Caco-2 (cell line): Measurements from ENCODE around the gene PDZD2. TPM values are rescaled to one million over a fixed set of nuclear protein-coding genes. Genes with fewer than 3 reads are reported as not detected.

ENCODE experiments used
- BruUV-seq: library from RNA; stranded (reverse); fragments of 400-500 nt; replicated peaks from 2 replicates; lab custom pipeline; 2021; lab: Mats Ljungman, UMichigan
- CTCF ChIA-PET: fragments of 300-600 bp; sonication (Branson Sonifier 250); formaldehyde crosslinking; loops from one replicate; lab custom pipeline; 2022; ENCODE audit warnings: antibody characterized with exemption; lab: Charles Lee
- POLR2A ChIA-PET: fragments of 300-600 bp; sonication (Branson Sonifier 250); formaldehyde crosslinking; loops from one replicate; lab custom pipeline; 2022; ENCODE audit warnings: antibody characterized with exemption; lab: Charles Lee
- DNase-seq, 2 experiments: peaks; one replicate each; pipeline versions ENCODE4 v3.0.0 to v3.0.0-alpha.2; 2020 to 2022
- H3K27me3 ChIP-seq: replicated peaks from 2 replicates; pipeline ENCODE4 v1.6.0; 2011; ENCODE audit warnings: low read length; ENCODE audit not compliant: control insufficient read depth, insufficient read depth
- H3K36me3 ChIP-seq: 2 replicates; pipeline ENCODE4 v1.5.1; 2011; ENCODE audit warnings: low read length; ENCODE audit not compliant: control insufficient read depth, insufficient read depth
- H3K4me1 ChIP-seq: fragments of 250-450 bp; sonication (Bioruptor Pico); 2 replicates; pipeline ENCODE4 v1.5.1; 2020; ENCODE audit warnings: mild to moderate bottlenecking
- H3K4me3 ChIP-seq: 2 replicates; pipeline ENCODE4 v1.5.1; 2011; ENCODE audit warnings: low read depth, mild to moderate bottlenecking, control low read depth, low read length
- H3K9me3 ChIP-seq: fragments of 250-450 bp; sonication (Bioruptor Pico); 2 replicates; pipeline ENCODE4 v1.5.1; 2020; ENCODE audit warnings: mild to moderate bottlenecking, moderate library complexity
- H3K27ac Mint-ChIP-seq: one replicate; pipeline ENCODE4 v1.8.0; 2022; ENCODE audit warnings: mixed read lengths; ENCODE audit not compliant: unreplicated experiment
- H3K27me3 Mint-ChIP-seq: one replicate; pipeline ENCODE4 v1.8.0; 2022; ENCODE audit warnings: mixed read lengths; ENCODE audit not compliant: insufficient read depth, unreplicated experiment
- H3K36me3 Mint-ChIP-seq: one replicate; pipeline ENCODE4 v1.8.0; 2022; ENCODE audit warnings: mild to moderate bottlenecking, mixed read lengths; ENCODE audit not compliant: insufficient read depth, unreplicated experiment
- H3K4me1 Mint-ChIP-seq: one replicate; pipeline ENCODE4 v1.8.0; 2022; ENCODE audit warnings: low read depth, mixed read lengths; ENCODE audit not compliant: unreplicated experiment
- H3K4me3 Mint-ChIP-seq: one replicate; pipeline ENCODE4 v1.8.0; 2022; ENCODE audit warnings: mild to moderate bottlenecking, moderate library complexity, mixed read lengths; ENCODE audit not compliant: unreplicated experiment
- H3K9me3 Mint-ChIP-seq: one replicate; pipeline ENCODE4 v1.8.0; 2022; ENCODE audit warnings: mixed read lengths; ENCODE audit not compliant: unreplicated experiment
- intact Hi-C: fragments of 100-400 bp; cut with micrococcal nuclease; formaldehyde crosslinking; loops from one replicate; pipeline ENCODE4 v1.10.0; 2022; ENCODE audit not compliant: unreplicated experiment
- total RNA-seq: library from RNA; stranded (reverse); gene quantifications from 2 replicates; pipeline ENCODE4 v1.2.3, GENCODE V29; 2022
- TF ChIP-seq, protein P1 (sequence below), 2 experiments: fragments of 200-600 bp in 1 of 2; IDR thresholded peaks; 1 replicate in 1 of 2; 2 replicates in 1 of 2; pipeline versions ENCODE4 v1.5.1 to v1.8.0; 2011 to 2022; ENCODE audit warnings: antibody characterized with exemption in 1 of 2, control low read depth in 1 of 2, inconsistent platforms in 1 of 2, low read depth in 1 of 2, low read length in 1 of 2, mild to moderate bottlenecking in 1 of 2, moderate library complexity in 1 of 2; ENCODE audit not compliant: insufficient read depth in 1 of 2, severe bottlenecking in 1 of 2, unreplicated experiment in 1 of 2

PDZD2 gene
- total RNA-seq, 1 experiment from 2014 or later, result 0.16 TPM

GRCh38 chr5:31815376-31815775 lies 176.4 kb downstream of the PDZD2 start:
- H3K36me3 Mint-ChIP-seq, result no peaks in the 10 kb centered on the region
- CTCF ChIA-PET, result no interaction called here
- no TSS peak for BruUV-seq
- Histone ChIP-seq H3K27me3 (no peaks in the 10 kb centered on the region), H3K36me3 (no peaks in the 10 kb centered on the region), H3K9me3 (no peaks in the 10 kb centered on the region), H3K4me3 (no peak overlapping the region), H3K4me1 (no peaks in the 10 kb centered on the region)
- H3K27ac Mint-ChIP-seq, result no peak overlapping the region
- POLR2A ChIA-PET, result no interaction called here
- TF ChIP-seq, protein P1, sequence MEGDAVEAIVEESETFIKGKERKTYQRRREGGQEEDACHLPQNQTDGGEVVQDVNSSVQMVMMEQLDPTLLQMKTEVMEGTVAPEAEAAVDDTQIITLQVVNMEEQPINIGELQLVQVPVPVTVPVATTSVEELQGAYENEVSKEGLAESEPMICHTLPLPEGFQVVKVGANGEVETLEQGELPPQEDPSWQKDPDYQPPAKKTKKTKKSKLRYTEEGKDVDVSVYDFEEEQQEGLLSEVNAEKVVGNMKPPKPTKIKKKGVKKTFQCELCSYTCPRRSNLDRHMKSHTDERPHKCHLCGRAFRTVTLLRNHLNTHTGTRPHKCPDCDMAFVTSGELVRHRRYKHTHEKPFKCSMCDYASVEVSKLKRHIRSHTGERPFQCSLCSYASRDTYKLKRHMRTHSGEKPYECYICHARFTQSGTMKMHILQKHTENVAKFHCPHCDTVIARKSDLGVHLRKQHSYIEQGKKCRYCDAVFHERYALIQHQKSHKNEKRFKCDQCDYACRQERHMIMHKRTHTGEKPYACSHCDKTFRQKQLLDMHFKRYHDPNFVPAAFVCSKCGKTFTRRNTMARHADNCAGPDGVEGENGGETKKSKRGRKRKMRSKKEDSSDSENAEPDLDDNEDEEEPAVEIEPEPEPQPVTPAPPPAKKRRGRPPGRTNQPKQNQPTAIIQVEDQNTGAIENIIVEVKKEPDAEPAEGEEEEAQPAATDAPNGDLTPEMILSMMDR (IDR thresholded peaks at IDR 0.05; ENCODE audit: insufficient read depth in 1 of 2, low read depth in 1 of 2, low read length in 1 of 2, severe bottlenecking in 1 of 2, unreplicated experiment in 1 of 2), result no peak
- intact Hi-C loops, result no loop called here
- no peaks in the 10 kb centered on the region for H3K4me1 Mint-ChIP-seq
- no peak overlapping the region for H3K4me3 Mint-ChIP-seq
- DNase-seq, result no peak
- H3K9me3 Mint-ChIP-seq, result no peaks in the 10 kb centered on the region
- H3K27me3 Mint-ChIP-seq, result no peaks in the 10 kb centered on the region

- H3K27me3 Mint-ChIP-seq, result no peaks in the 10 kb centered on the region
- no peaks in the 10 kb centered on the region for H3K4me1 Mint-ChIP-seq
- Histone ChIP-seq H3K36me3 (no peaks in the 10 kb centered on the region), H3K9me3 (no peaks in the 10 kb centered on the region), H3K4me1 (no peaks in the 10 kb centered on the region), H3K4me3 (no peak overlapping the region), H3K27me3 (no peaks in the 10 kb centered on the region)
- H3K4me3 Mint-ChIP-seq, result no peak overlapping the region
- no peaks in the 10 kb centered on the region for H3K36me3 Mint-ChIP-seq
- no TSS peak for BruUV-seq
- no peak for DNase-seq
- no peak overlapping the region for H3K27ac Mint-ChIP-seq
- TF ChIP-seq, protein P1 (IDR thresholded peaks at IDR 0.05; ENCODE audit: insufficient read depth in 1 of 2, low read depth in 1 of 2, low read length in 1 of 2, severe bottlenecking in 1 of 2, unreplicated experiment in 1 of 2), result no peak
- CTCF ChIA-PET, result no interaction called here
- H3K9me3 Mint-ChIP-seq, result no peaks in the 10 kb centered on the region
- intact Hi-C loops, result no loop called here
- POLR2A ChIA-PET, result no interaction called here
Measured at GRCh38 chr5:31819926-31820516, 181.1 kb downstream of the PDZD2 start.

- H3K27me3 ChIP-seq, result no peaks in the 10 kb centered on the region
- H3K9me3 ChIP-seq, result peaks cover 8% of the 10 kb centered on the region
- no peaks in the 10 kb centered on the region for H3K27me3 Mint-ChIP-seq
- BruUV-seq, result no TSS peak
- TF ChIP-seq, protein P1 (IDR thresholded peaks at IDR 0.05; ENCODE audit: insufficient read depth in 1 of 2, low read depth in 1 of 2, low read length in 1 of 2, severe bottlenecking in 1 of 2, unreplicated experiment in 1 of 2), result no peak
- POLR2A ChIA-PET, result no interaction called here
- H3K4me1 Mint-ChIP-seq, result no peaks in the 10 kb centered on the region
- no peaks in the 10 kb centered on the region for H3K9me3 Mint-ChIP-seq
- no peaks in the 10 kb centered on the region for H3K36me3 ChIP-seq
- no peak overlapping the region for H3K4me3 ChIP-seq
- CTCF ChIA-PET, result interaction anchor here (0.5 to 2.9 kb wide), 7 partner anchors 14 to 277 kb away, joined by 3 to 9 read pairs (median 6); no protein-coding TSS in a partner anchor
- no peak for DNase-seq
- H3K36me3 Mint-ChIP-seq, result no peaks in the 10 kb centered on the region
- no peaks in the 10 kb centered on the region for H3K4me1 ChIP-seq
- H3K27ac Mint-ChIP-seq, result no peak overlapping the region
- intact Hi-C loops, result no loop called here
- H3K4me3 Mint-ChIP-seq, result no peak overlapping the region
Measured at GRCh38 chr5:31823472-31823871, 184.5 kb downstream of the PDZD2 start.
